Measurements from ENCODE around the gene BAX.
"Not testable (repeated sequence)": the region's sequence is repeated elsewhere in the genome, so short reads cannot be mapped to it uniquely, and the experiment has no call there.

BAX gene

GRCh38 chr19:48954595-48955307 is at the start of gene BAX:
Gene BAX (plus strand): TSS chr19:48954875. CDS start chr19:48954929, 54 bp downstream.
- DNase-seq, result peak; percentile 99

- no peak for DNase-seq
These were observed 49.0 kb upstream of the BAX start for GRCh38 chr19:48905664-48906063.

GRCh38 chr19:48906324-48906723 is 48.4 kb upstream of the BAX start:
- DNase-seq, result no peak

GRCh38 chr19:48907671-48908070 is 47.0 kb upstream of the BAX start:
- no peak for DNase-seq

GRCh38 chr19:48909424-48910077 is 45.1 kb upstream of the BAX start:
- DNase-seq, result not testable (repeated sequence)

- no peak for DNase-seq
These were observed 43.9 kb upstream of the BAX start for GRCh38 chr19:48910803-48911202.

GRCh38 chr19:48913114-48913889 is 41.4 kb upstream of the BAX start:
- peak; percentile 56 for DNase-seq

- DNase-seq, result no peak
These were observed 40.5 kb upstream of the BAX start for GRCh38 chr19:48914181-48914580.

- DNase-seq, result no peak
These were observed 38.9 kb upstream of the BAX start for GRCh38 chr19:48915757-48916156.

GRCh38 chr19:48918071-48918470 is 36.6 kb upstream of the BAX start:
- DNase-seq, result no peak

- peak; percentile 39 for DNase-seq
These were observed 35.9 kb upstream of the BAX start for GRCh38 chr19:48918801-48919247.

GRCh38 chr19:48919271-48919670 is 35.4 kb upstream of the BAX start:
- not testable (repeated sequence) for DNase-seq

- DNase-seq, result no peak
These were observed 33.7 kb upstream of the BAX start for GRCh38 chr19:48920949-48921348.

- DNase-seq, result no peak
These were observed 32.8 kb upstream of the BAX start for GRCh38 chr19:48921721-48922500.

GRCh38 chr19:48922548-48923490 is 31.9 kb upstream of the BAX start:
- DNase-seq, result no peak

- DNase-seq, result no peak
These were observed 29.3 kb upstream of the BAX start for GRCh38 chr19:48925240-48925843.

- not testable (repeated sequence) for DNase-seq
These were observed 28.8 kb upstream of the BAX start for GRCh38 chr19:48925890-48926289.

- DNase-seq, result peak; percentile 59
These were observed 27.8 kb upstream of the BAX start for GRCh38 chr19:48926909-48927308.

- not testable (repeated sequence) for DNase-seq
These were observed 27.0 kb upstream of the BAX start for GRCh38 chr19:48927692-48928091.

- DNase-seq, result peak; percentile 45
These were observed 26.3 kb upstream of the BAX start for GRCh38 chr19:48928164-48929025.

All from hematopoietic multipotent progenitor cell treated with erythropoietin and hydrocortisone succinate and interleukin-3 and kit ligand, for 8 days (in vitro differentiated cells).